Tibial artery (tissue), 4 donors: Measurements from ENCODE around the gene INPP5F.
A peak's percentile ranks its signal among the peaks of the same experiment; 100 is the strongest.

ENCODE experiments used
- DNase-seq, 2 donors: peaks; one replicate each; pipeline ENCODE4 v3.0.0-alpha.2; 2019
- H3K27ac ChIP-seq, 2 donors: fragments of 200-600 bp; sonication (generic) in 1 of 2; 1 replicate in 1 of 2; 2 replicates in 1 of 2; pipeline ENCODE4 v1.5.1; 2018 to 2019; ENCODE audit warnings: mild to moderate bottlenecking in 1 of 2
- H3K27me3 ChIP-seq, 2 donors: fragments of 200-600 bp; sonication (generic) in 1 of 2; one replicate each; pipeline versions ENCODE4 v1.5.1 to v1.6.0; 2016 to 2019
- H3K36me3 ChIP-seq, 3 donors: fragments of 200-600 bp; sonication (generic) in 2 of 3; one replicate each; pipeline ENCODE4 v1.5.1; 2016 to 2019; ENCODE audit warnings: mild to moderate bottlenecking in 2 of 3
- H3K4me1 ChIP-seq, 4 donors: fragments of 200-600 bp; sonication (generic) in 2 of 4; 1 replicate in 3 of 4; 2 replicates in 1 of 4; pipeline ENCODE4 v1.5.1; 2016 to 2019
- H3K4me3 ChIP-seq, 2 donors: fragments of 200-600 bp; sonication (generic) in 1 of 2; 1 replicate in 1 of 2; 2 replicates in 1 of 2; pipeline ENCODE4 v1.5.1; 2018 to 2019; ENCODE audit warnings: mild to moderate bottlenecking in 2 of 2
- H3K9me3 ChIP-seq, 3 donors: fragments of 200-600 bp; sonication (generic) in 1 of 3; one replicate each; pipeline ENCODE4 v1.5.1; 2016 to 2019
- intact Hi-C: fragments of 100-400 bp; cut with DNase I; formaldehyde crosslinking; loops from one replicate; pipeline ENCODE4 v1.15.0; 2023; ENCODE audit warnings: low total_unique reads
- TF ChIP-seq, protein P1 (sequence below), 2 experiments: fragments of 200-600 bp in 1 of 2; fragments of 450-650 bp in 1 of 2; IDR thresholded peaks; one replicate each; pipeline ENCODE4 v1.5.1; 2017 to 2019; ENCODE audit warnings: antibody characterized with exemption in 2 of 2, mild to moderate bottlenecking in 1 of 2, moderate library complexity in 1 of 2

Gene INPP5F

DNA sequence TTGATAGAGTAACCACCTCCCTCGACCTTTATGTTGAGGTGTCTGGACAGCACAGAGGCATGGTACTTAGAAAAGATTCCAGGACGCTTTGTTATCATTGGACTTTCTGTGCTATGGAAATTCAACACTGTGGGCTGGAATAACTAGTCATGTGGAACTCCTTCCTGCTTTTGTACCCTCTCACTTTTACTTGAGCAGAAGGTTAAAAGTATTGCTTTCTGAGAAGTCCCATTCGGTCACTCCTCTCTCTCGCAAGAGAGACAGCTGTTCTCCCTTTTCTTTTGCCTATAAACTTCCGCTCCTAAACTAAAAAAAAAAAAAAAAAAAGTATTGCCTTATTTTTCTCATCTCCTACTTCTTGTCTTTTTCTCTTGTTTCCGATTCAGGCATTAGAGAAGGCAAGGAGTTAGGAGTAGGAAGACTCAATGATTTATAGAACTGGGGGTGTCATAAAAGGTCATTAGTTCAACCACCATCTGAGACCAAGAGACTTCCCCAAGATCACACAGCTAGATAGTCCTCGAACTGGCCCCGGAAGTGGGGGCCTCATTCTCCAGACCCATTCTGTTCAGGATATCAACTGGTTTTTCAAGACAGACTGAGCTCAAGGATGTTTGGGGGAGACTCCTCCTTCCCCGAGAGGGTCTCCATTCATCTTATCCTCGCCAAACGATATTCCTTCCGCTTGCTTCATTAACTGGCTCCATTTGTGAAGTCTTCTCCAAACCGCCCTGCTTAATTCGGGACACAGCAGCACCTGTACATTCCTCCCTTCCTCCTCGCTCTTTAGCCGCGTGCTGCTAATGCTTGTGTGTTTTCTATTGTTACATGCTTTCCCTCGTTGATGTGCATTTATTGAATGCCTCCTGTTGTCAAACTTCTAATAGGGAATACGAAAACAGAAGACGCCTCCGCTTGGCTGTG, 995 bp upstream of the INPP5F start:
- peak overlapping the region; percentile 87 to 88 for H3K27ac ChIP-seq
- peak overlapping the region; percentile 77 to 88 for H3K4me3 ChIP-seq
- TF ChIP-seq, protein P1, sequence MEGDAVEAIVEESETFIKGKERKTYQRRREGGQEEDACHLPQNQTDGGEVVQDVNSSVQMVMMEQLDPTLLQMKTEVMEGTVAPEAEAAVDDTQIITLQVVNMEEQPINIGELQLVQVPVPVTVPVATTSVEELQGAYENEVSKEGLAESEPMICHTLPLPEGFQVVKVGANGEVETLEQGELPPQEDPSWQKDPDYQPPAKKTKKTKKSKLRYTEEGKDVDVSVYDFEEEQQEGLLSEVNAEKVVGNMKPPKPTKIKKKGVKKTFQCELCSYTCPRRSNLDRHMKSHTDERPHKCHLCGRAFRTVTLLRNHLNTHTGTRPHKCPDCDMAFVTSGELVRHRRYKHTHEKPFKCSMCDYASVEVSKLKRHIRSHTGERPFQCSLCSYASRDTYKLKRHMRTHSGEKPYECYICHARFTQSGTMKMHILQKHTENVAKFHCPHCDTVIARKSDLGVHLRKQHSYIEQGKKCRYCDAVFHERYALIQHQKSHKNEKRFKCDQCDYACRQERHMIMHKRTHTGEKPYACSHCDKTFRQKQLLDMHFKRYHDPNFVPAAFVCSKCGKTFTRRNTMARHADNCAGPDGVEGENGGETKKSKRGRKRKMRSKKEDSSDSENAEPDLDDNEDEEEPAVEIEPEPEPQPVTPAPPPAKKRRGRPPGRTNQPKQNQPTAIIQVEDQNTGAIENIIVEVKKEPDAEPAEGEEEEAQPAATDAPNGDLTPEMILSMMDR (IDR thresholded peaks at IDR 0.05) = no peak
- peaks cover 0 to 37% (median 17%) of the 10 kb centered on the region in 4 donors for H3K4me1 ChIP-seq
- DNase-seq = no peak
- H3K9me3 ChIP-seq = no peaks in the 10 kb centered on the region
- H3K36me3 ChIP-seq = no peaks in the 10 kb centered on the region
- intact Hi-C loops = loop anchor here (5.0 kb wide), 1 partner anchor 43 kb away; no protein-coding TSS in a partner anchor
- H3K27me3 ChIP-seq = no peaks in the 10 kb centered on the region

DNA sequence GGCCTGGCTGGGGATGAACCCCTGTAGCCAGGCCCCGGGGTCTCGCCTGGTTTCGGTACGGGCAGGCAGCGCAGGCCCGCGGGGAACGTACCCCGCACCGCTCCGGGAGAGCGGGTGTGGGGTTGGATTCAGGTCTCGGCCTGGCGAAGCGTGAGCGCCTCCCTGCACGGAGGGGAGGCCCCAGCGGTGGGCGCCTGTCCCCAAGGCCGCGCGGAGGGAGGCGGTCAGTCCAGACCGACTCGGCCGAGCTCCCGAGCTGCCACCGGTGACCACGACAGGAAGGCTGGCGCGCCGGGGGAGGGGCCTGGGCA, 378 bp upstream of the INPP5F start:
- intact Hi-C loops = loop anchor here (5.0 kb wide), 1 partner anchor 43 kb away; no protein-coding TSS in a partner anchor
- Histone ChIP-seq H3K27me3 (no peaks in the 10 kb centered on the region), H3K4me3 (peak overlapping the region; percentile 77 to 88), H3K4me1 (peaks cover 0 to 37% (median 17%) of the 10 kb centered on the region in 4 donors), H3K36me3 (no peaks in the 10 kb centered on the region), H3K27ac (peak overlapping the region; percentile 87 to 88), H3K9me3 (no peaks in the 10 kb centered on the region)
- TF ChIP-seq, protein P1 (IDR thresholded peaks at IDR 0.05) = no peak
- DNase-seq = no peak

DNA sequence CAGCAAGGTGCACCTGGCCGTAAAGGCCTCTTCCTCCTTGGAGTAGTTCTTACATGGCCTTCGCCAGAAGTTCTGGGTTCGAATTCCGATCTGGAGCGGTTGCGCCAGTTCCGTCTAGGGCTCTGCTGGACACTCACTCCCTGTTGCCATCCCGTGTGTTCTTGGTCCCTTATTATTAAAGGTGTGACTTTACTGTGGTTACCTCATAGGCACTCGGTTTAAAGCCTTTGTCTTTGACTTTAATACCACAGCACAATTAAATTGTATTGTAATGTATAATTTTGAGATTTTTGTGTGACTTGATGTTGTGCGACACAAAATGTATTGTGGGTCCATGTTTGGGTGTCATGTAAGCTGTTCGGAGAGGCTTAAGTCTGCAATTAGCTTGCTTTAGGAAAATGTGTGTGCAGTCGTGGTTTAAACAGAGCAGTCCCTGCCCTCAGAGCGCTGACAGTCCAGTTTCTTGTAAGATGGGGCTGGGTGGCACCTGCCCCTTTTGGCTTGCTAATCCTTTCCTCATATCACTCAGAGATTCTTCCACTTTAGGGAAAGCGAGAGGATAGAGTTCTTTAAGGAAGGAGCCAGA, 919 bp downstream of the INPP5F start:
- Histone ChIP-seq H3K9me3 (no peaks in the 10 kb centered on the region), H3K4me1 (peaks cover 0 to 37% (median 17%) of the 10 kb centered on the region in 4 donors), H3K4me3 (peak overlapping the region; percentile 77 to 88), H3K27me3 (no peaks in the 10 kb centered on the region), H3K27ac (peak overlapping the region; percentile 87 to 88), H3K36me3 (no peaks in the 10 kb centered on the region)
- DNase-seq = no peak
- TF ChIP-seq, protein P1 (IDR thresholded peaks at IDR 0.05) = no peak
- intact Hi-C loops = loop anchor here (5.0 kb wide), 1 partner anchor 44 kb away; no protein-coding TSS in a partner anchor

DNA sequence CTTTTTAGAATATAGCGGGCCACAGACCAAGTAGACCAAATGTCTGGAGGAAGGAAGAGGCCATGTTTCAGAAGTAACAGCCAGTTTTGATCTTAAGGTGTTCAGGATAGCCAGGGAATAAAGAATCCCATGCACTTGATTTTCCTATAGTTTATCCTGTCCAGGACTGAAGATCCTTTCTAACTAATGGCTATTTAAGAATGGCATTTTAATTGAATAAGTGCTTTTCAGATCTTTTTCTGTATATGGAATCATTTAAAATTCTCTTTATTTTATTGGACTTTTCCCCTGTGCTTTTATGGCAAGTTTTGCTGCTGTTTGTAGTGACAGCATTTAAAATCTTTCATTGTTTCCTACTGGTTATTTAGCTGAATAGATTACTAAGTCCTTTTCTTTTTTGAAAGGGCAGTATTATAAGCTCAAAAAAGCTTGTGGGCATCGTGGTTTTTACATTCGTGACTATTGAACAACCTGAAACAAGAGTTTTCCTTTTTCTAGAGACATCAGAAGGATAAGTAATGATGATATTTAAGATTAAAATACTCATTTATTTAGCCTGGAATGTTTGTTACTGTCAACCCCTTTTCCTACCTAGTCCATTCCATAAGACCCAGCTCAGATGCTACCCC, 2.4 kb downstream of the INPP5F start:
- TF ChIP-seq, protein P1 (IDR thresholded peaks at IDR 0.05) = no peak

DNA sequence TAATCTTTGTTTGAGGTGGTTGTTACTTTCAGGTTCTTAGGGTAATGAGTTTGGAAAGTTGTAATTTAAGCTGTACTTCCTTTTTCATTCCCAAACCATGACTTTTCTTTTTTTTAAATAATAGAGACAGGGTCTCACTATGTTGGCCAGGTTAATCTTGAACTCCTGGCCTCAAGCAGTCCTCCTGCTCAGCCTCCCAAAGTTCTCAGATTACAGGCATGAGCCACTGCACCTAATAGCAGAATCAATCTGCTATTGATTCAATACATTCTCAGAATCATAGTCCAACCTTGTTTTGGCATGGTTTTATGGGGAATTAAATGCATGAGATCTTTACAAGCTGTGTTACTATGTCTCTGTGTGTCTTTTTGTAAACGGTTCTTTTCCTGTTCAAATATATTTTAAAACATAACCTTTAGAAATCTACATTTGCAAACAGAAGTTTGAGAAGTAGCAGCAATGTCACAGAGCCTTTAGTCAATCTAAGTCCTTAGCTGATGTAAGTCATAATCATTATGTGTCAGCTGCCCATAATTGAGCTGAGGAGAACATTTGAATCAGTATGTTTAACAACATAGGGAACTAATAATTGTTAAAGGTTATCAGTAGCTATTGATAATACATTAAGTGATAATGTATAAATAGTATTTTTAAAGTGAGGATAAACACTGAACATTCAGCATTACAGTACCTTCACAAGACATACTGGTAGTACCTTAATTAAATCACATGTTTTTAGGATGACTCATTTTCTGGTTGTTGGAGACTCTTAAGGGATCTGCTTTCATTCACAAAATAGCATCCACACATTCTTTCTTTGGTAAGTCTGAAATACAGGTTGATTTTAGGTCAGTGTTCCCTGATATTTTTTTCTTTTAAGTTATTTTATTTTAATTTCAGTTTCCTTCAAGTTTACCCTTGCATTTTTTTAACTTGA, 8.8 kb downstream of the INPP5F start:
- H3K9me3 ChIP-seq = no peaks in the 10 kb centered on the region
- no peaks in the 10 kb centered on the region for H3K27me3 ChIP-seq
- no peak for DNase-seq
- intact Hi-C loops = no loop called here
- no peak overlapping the region for H3K27ac ChIP-seq
- H3K4me1 ChIP-seq = peaks cover 0 to 48% (median 13%) of the 10 kb centered on the region in 4 donors
- no peak overlapping the region for H3K4me3 ChIP-seq
- TF ChIP-seq, protein P1 (IDR thresholded peaks at IDR 0.05) = no peak
- H3K36me3 ChIP-seq = no peaks in the 10 kb centered on the region

More for the DNA sequence above, 2.4 kb downstream of the INPP5F start:
- H3K4me3 ChIP-seq = peak overlapping the region in 1 of 2 donors; percentile 77
- intact Hi-C loops = loop anchor here (5.0 kb wide), 1 partner anchor 46 kb away; no protein-coding TSS in a partner anchor
- H3K27me3 ChIP-seq = no peaks in the 10 kb centered on the region
- no peaks in the 10 kb centered on the region for H3K9me3 ChIP-seq
- DNase-seq = no peak
- peaks cover 0 to 37% (median 17%) of the 10 kb centered on the region in 4 donors for H3K4me1 ChIP-seq
- H3K27ac ChIP-seq = peak overlapping the region; percentile 87 to 88
- no peaks in the 10 kb centered on the region for H3K36me3 ChIP-seq
